HCT116 (cell line): ENCODE measurements around the gene PLEKHG1. TPM values are rescaled to one million over a fixed set of nuclear protein-coding genes. Genes with fewer than 3 reads are reported as not detected.

Experiments used
- ATAC-seq: fragments of 200-7000 bp; cut with Tn5 transposase; 2 replicates; pipeline ENCODE4 v1.9.1; 2020; ENCODE audit warnings: mild to moderate bottlenecking, moderate library complexity
- BruUV-seq: library from RNA; stranded (reverse); fragments of 400-500 nt; replicated peaks from 2 replicates; lab custom pipeline; 2021; lab: Mats Ljungman, UMichigan
- CTCF ChIA-PET: fragments of 300-600 bp; sonication (Branson Sonifier 250); formaldehyde crosslinking; loops from one replicate; lab custom pipeline; 2021; ENCODE audit warnings: antibody characterized with exemption; lab: Charles Lee
- POLR2A ChIA-PET: fragments of 300-600, 350-600 bp; sonication (Branson Sonifier 250); formaldehyde crosslinking; loops from one replicate; lab custom pipeline; 2021; ENCODE audit warnings: antibody characterized with exemption; lab: Charles Lee
- RAD21 ChIA-PET, 2 experiments: fragments of 300-600 bp; sonication (Branson Sonifier 250); formaldehyde crosslinking; loops; one replicate each; lab custom pipeline; 2023; ENCODE audit warnings: low total read pairs in 2 of 2; ENCODE audit not compliant: uncharacterized antibody in 2 of 2, unreplicated experiment in 2 of 2, low non-redundant PET in 1 of 2; lab: Charles Lee
- DNase-seq: peaks from one replicate; pipeline ENCODE4 v3.0.0-alpha.2; 2010; ENCODE audit warnings: low read depth, low spot score
- H2AFZ ChIP-seq: fragments of 200-600 bp; shearing (Covaris generic), sonication (generic); 2 replicates; pipeline ENCODE4 v1.6.1; 2017; ENCODE audit warnings: low read depth, mixed run types, mixed read lengths, antibody characterized with exemption, low read length; ENCODE audit not compliant: poor library complexity, severe bottlenecking
- H3K27ac ChIP-seq: 2 replicates; pipeline ENCODE4 v1.5.1; 2012; ENCODE audit warnings: low read depth, low read length
- H3K27me3 ChIP-seq: fragments of 200-600 bp; sonication (generic); 2 replicates; pipeline ENCODE4 v1.6.1; 2016; ENCODE audit warnings: mixed run types, low read length, mixed read lengths; ENCODE audit not compliant: insufficient read depth
- H3K36me3 ChIP-seq, 2 experiments: fragments of 200-500 bp in 1 of 2; fragments of 200-600 bp in 1 of 2; sonication (Bioruptor generic) in 1 of 2; sonication (generic) in 1 of 2; 2 replicates each; pipeline versions ENCODE4 v1.5.1 to v1.6.1; 2014 to 2016; ENCODE audit warnings: low read length in 2 of 2, inconsistent platforms in 1 of 2, mixed read lengths in 1 of 2, mixed run types in 1 of 2; ENCODE audit not compliant: insufficient read depth in 2 of 2, control insufficient read depth in 1 of 2
- H3K4me1 ChIP-seq, 2 experiments: fragments of 200-600 bp in 1 of 2; sonication (generic) in 1 of 2; 2 replicates each; pipeline versions ENCODE4 v1.5.1 to v1.6.1; 2012 to 2017; ENCODE audit warnings: low read length in 2 of 2, inconsistent platforms in 1 of 2, mild to moderate bottlenecking in 1 of 2, mixed read lengths in 1 of 2, mixed run types in 1 of 2, moderate library complexity in 1 of 2; ENCODE audit not compliant: insufficient read depth in 2 of 2, control insufficient read depth in 1 of 2
- H3K4me2 ChIP-seq: fragments of 200-600 bp; sonication (generic); 2 replicates; pipeline ENCODE4 v1.6.1; 2017; ENCODE audit warnings: mixed run types, low read length, mixed read lengths
- H3K4me3 ChIP-seq, 2 experiments: fragments of 200-600 bp in 1 of 2; sonication (generic) in 1 of 2; replicated peaks in 1 of 2; 2 replicates each; pipeline ENCODE4 v1.5.1; 2011 to 2016; ENCODE audit warnings: low read length in 2 of 2, control low read depth in 1 of 2, low read depth in 1 of 2, mild to moderate bottlenecking in 1 of 2, mixed read lengths in 1 of 2, mixed run types in 1 of 2
- H3K79me2 ChIP-seq: fragments of 200-600 bp; sonication (generic); 2 replicates; pipeline ENCODE4 v1.6.1; 2017; ENCODE audit warnings: mild to moderate bottlenecking, mixed run types, low read length, moderate library complexity, mixed read lengths; ENCODE audit not compliant: insufficient read depth
- H3K9ac ChIP-seq: fragments of 200-600 bp; sonication (generic); 2 replicates; pipeline ENCODE4 v1.6.1; 2016; ENCODE audit warnings: low read length, mixed read lengths
- H3K9me2 ChIP-seq: fragments of 200-600 bp; sonication (generic), shearing (Covaris generic); 2 replicates; pipeline ENCODE4 v1.6.1; 2017; ENCODE audit warnings: mixed run types, mild to moderate bottlenecking, moderate library complexity; ENCODE audit not compliant: insufficient read depth
- H3K9me3 ChIP-seq, 2 experiments: fragments of 200-500 bp in 1 of 2; fragments of 200-600 bp in 1 of 2; sonication (Bioruptor generic) in 1 of 2; sonication (generic) in 1 of 2; 2 replicates each; pipeline ENCODE4 v1.6.1; 2014 to 2017; ENCODE audit warnings: low read length in 2 of 2, mixed read lengths in 2 of 2, inconsistent platforms in 1 of 2, low read depth in 1 of 2, mild to moderate bottlenecking in 1 of 2, mixed run types in 1 of 2, moderate library complexity in 1 of 2; ENCODE audit not compliant: control insufficient read depth in 1 of 2, insufficient read depth in 1 of 2
- H4K20me1 ChIP-seq: fragments of 200-600 bp; sonication (generic), shearing (Covaris generic); 2 replicates; pipeline ENCODE4 v1.6.1; 2017; ENCODE audit warnings: mixed run types, mild to moderate bottlenecking, moderate library complexity; ENCODE audit not compliant: insufficient read depth
- ATF3 ChIP-seq: IDR thresholded peaks from 2 replicates; pipeline ENCODE4 v1.6.1; 2012
- CEBPB ChIP-seq: IDR thresholded peaks from 2 replicates; pipeline ENCODE4 v1.6.1; 2012; ENCODE audit warnings: low read depth
- CTCF ChIP-seq, 3 experiments: fragments of 200-600 bp in 1 of 3; sonication (generic) in 1 of 3; IDR thresholded peaks in 2 of 3; conservative IDR thresholded peaks in 1 of 3; 2 replicates each; pipeline ENCODE4 v1.5.1; 2012 to 2017; ENCODE audit warnings: low read depth in 2 of 3, low read length in 2 of 3, antibody characterized with exemption in 1 of 3, borderline replicate concordance in 1 of 3, control low read depth in 1 of 3, mild to moderate bottlenecking in 1 of 3, mixed read lengths in 1 of 3, mixed run types in 1 of 3, moderate library complexity in 1 of 3; ENCODE audit not compliant: insufficient read depth in 1 of 3
- EGR1 ChIP-seq: IDR thresholded peaks from 2 replicates; pipeline ENCODE4 v1.6.1; 2012; ENCODE audit warnings: low read depth
- ELF1 ChIP-seq: IDR thresholded peaks from 2 replicates; pipeline ENCODE4 v1.6.1; 2012; ENCODE audit warnings: low read depth, borderline replicate concordance
- FOSL1 ChIP-seq: IDR thresholded peaks from 2 replicates; pipeline ENCODE4 v1.6.1; 2012; ENCODE audit warnings: low read depth
- JUND ChIP-seq: IDR thresholded peaks from 2 replicates; pipeline ENCODE4 v1.6.1; 2012
- MAX ChIP-seq: IDR thresholded peaks from 2 replicates; pipeline ENCODE4 v1.6.1; 2012
- POLR2AphosphoS5 ChIP-seq: IDR thresholded peaks from 2 replicates; pipeline ENCODE4 v1.6.1; 2011; ENCODE audit warnings: mild to moderate bottlenecking, low read depth, low read length, moderate library complexity
- RAD21 ChIP-seq: IDR thresholded peaks from 2 replicates; pipeline ENCODE4 v1.6.1; 2012; ENCODE audit warnings: low read depth, mild to moderate bottlenecking
- SIN3A ChIP-seq: IDR thresholded peaks from 2 replicates; pipeline ENCODE4 v1.6.1; 2012; ENCODE audit warnings: low read depth
- SRF ChIP-seq: IDR thresholded peaks from 2 replicates; pipeline ENCODE4 v1.6.1; 2012; ENCODE audit warnings: low read depth
- TCF7L2 ChIP-seq: IDR thresholded peaks from 2 replicates; pipeline ENCODE4 v1.7.0; 2011; ENCODE audit warnings: borderline replicate concordance, inconsistent platforms; ENCODE audit not compliant: insufficient read depth, insufficient read length; ENCODE audit errors: extremely low read depth
- YY1 ChIP-seq: IDR thresholded peaks from 2 replicates; pipeline ENCODE4 v1.6.1; 2011; ENCODE audit warnings: low read length, low read depth, moderate library complexity, mild to moderate bottlenecking; ENCODE audit not compliant: insufficient replicate concordance; ENCODE audit errors: extremely low read depth
- ZFX ChIP-seq: fragments of 450-650 bp; IDR thresholded peaks from 2 replicates; pipeline ENCODE4 v1.6.1; 2017
- ZNF274 ChIP-seq: fragments of 200-500 bp; sonication (Bioruptor generic); IDR thresholded peaks from 2 replicates; pipeline ENCODE4 v1.6.1; 2014; ENCODE audit warnings: mild to moderate bottlenecking, low read depth, low read length, inconsistent platforms
- intact Hi-C: fragments of 100-400 bp; cut with micrococcal nuclease; formaldehyde crosslinking; loops from 2 replicates; pipeline ENCODE4 v1.10.0; 2022
- total RNA-seq: library from RNA; stranded (reverse); gene quantifications from one replicate; pipeline ENCODE4 v1.2.1, GENCODE V29; 2021; ENCODE audit not compliant: unreplicated experiment

Gene PLEKHG1
- total RNA-seq, 1 experiment from 2014 or later, result 10.4 TPM

- POLR2A ChIA-PET, result no interaction called here
- H3K36me3 ChIP-seq, result no peaks in the 10 kb centered on the region
- TF ChIP-seq JUND, result no peak
- no peak for TF ChIP-seq SIN3A
- no peak for TF ChIP-seq CEBPB
- TF ChIP-seq POLR2AphosphoS5, result no peak
- no peak for TF ChIP-seq TCF7L2
- no peak for TF ChIP-seq ZFX
- TF ChIP-seq SRF, result no peak
- TF ChIP-seq ATF3, result no peak
- TF ChIP-seq CTCF (IDR thresholded peaks at IDR 0.05 in 2 of 3, conservative IDR thresholded peaks at IDR 0.05 in 1 of 3; ENCODE audit: borderline replicate concordance in 1 of 3, insufficient read depth in 1 of 3, low read depth in 2 of 3, low read length in 2 of 3), result no peak
- TF ChIP-seq ELF1, result no peak
- TF ChIP-seq EGR1, result no peak
- no peak for TF ChIP-seq ZNF274
- TF ChIP-seq RAD21, result no peak
- TF ChIP-seq MAX, result no peak
- no peak for TF ChIP-seq FOSL1
- TF ChIP-seq YY1, result no peak
- TF ChIP-seq, all 23 proteins: peak for 0
- Histone ChIP-seq H3K9ac (no peak overlapping the region), H3K27ac (no peak overlapping the region), H4K20me1 (no peaks in the 10 kb centered on the region), H3K4me2 (no peak overlapping the region), H3K4me1 (no peaks in the 10 kb centered on the region), H3K79me2 (no peaks in the 10 kb centered on the region), H2AFZ (no peak overlapping the region), H3K4me3 (no peak overlapping the region), H3K27me3 (no peaks in the 10 kb centered on the region), H3K9me2 (no peaks in the 10 kb centered on the region), H3K9me3 (no peaks in the 10 kb centered on the region)
- intact Hi-C loops, result no loop called here
- DNase-seq (no peak), ATAC-seq (no peak)
- ChIA-PET CTCF (no interaction called here), RAD21 (no interaction called here)
- no TSS peak for BruUV-seq
Observed at GRCh38 chr6:150607329-150607650, 7.6 kb downstream of the PLEKHG1 start.
